Neuronal stem cell (in vitro differentiated cells): ENCODE results near the gene NOS2. TPM values are rescaled to one million over a fixed set of nuclear protein-coding genes. Genes with fewer than 3 reads are reported as not detected.
"Not testable (repeated sequence)": the region's sequence is repeated elsewhere in the genome, so short reads cannot be mapped to it uniquely, and the experiment has no call there.

ENCODE experiments used
- DNase-seq: peaks from one replicate; pipeline ENCODE4 v3.0.0-alpha.2; 2013; ENCODE audit warnings: low spot score
- H2AFZ ChIP-seq: one replicate; pipeline ENCODE4 v1.6.1; 2013; ENCODE audit warnings: mild to moderate bottlenecking, low read length, inconsistent platforms
- H2AK5ac ChIP-seq: 2 replicates; pipeline ENCODE4 v1.6.1; 2013; ENCODE audit warnings: low read depth, mild to moderate bottlenecking, inconsistent platforms, low read length, moderate library complexity, mixed read lengths
- H2BK120ac ChIP-seq: 2 replicates; pipeline ENCODE4 v1.6.1; 2013; ENCODE audit warnings: low read depth, mild to moderate bottlenecking, inconsistent platforms, low read length, moderate library complexity, mixed read lengths
- H2BK12ac ChIP-seq: one replicate; pipeline ENCODE4 v1.6.1; 2013; ENCODE audit warnings: low read length, inconsistent platforms
- H2BK15ac ChIP-seq: 2 replicates; pipeline ENCODE4 v1.6.1; 2013; ENCODE audit warnings: mild to moderate bottlenecking, low read length, inconsistent platforms, mixed read lengths
- H2BK5ac ChIP-seq: one replicate; pipeline ENCODE4 v1.6.1; 2013; ENCODE audit warnings: inconsistent platforms, mild to moderate bottlenecking, low read length, moderate library complexity
- H3K14ac ChIP-seq: one replicate; pipeline ENCODE4 v1.6.1; 2013; ENCODE audit warnings: low read length, inconsistent platforms
- H3K18ac ChIP-seq: 2 replicates; pipeline ENCODE4 v1.6.1; 2013; ENCODE audit warnings: low read length, inconsistent platforms
- H3K23ac ChIP-seq: 2 replicates; pipeline ENCODE4 v1.6.1; 2013; ENCODE audit warnings: low read depth, mild to moderate bottlenecking, mixed read lengths, low read length, inconsistent platforms; ENCODE audit not compliant: poor library complexity
- H3K27ac ChIP-seq: replicated peaks from 3 replicates; pipeline ENCODE4 v1.5.1; 2013; ENCODE audit warnings: low read length, inconsistent platforms
- H3K27me3 ChIP-seq, 3 experiments: 2 replicates each; pipeline ENCODE4 v1.6.1; 2013; ENCODE audit warnings: low read length in 3 of 3, mild to moderate bottlenecking in 2 of 3, inconsistent platforms in 1 of 3, low read depth in 1 of 3, mixed read lengths in 1 of 3, moderate library complexity in 1 of 3; ENCODE audit not compliant: control insufficient read depth in 3 of 3, insufficient read depth in 3 of 3
- H3K36me3 ChIP-seq, 2 donors: replicated peaks in 1 of 2; 2 replicates each; pipeline ENCODE4 v1.6.1; 2013; ENCODE audit warnings: low read length in 2 of 2; ENCODE audit not compliant: control insufficient read depth in 2 of 2, insufficient read depth in 2 of 2
- H3K4ac ChIP-seq: 2 replicates; pipeline ENCODE4 v1.6.1; 2013; ENCODE audit warnings: inconsistent platforms, mild to moderate bottlenecking, low read length, moderate library complexity
- H3K4me1 ChIP-seq, 2 donors: 1 replicate in 1 of 2; 2 replicates in 1 of 2; pipeline ENCODE4 v1.6.1; 2013; ENCODE audit warnings: low read length in 2 of 2, low read depth in 1 of 2; ENCODE audit not compliant: control insufficient read depth in 2 of 2, insufficient read depth in 1 of 2
- H3K4me2 ChIP-seq: one replicate; pipeline ENCODE4 v1.6.1; 2013; ENCODE audit warnings: mild to moderate bottlenecking, low read length, inconsistent platforms; ENCODE audit not compliant: insufficient read depth, poor library complexity, severe bottlenecking
- H3K4me3 ChIP-seq, 2 donors: 2 replicates each; pipeline ENCODE4 v1.5.1; 2013; ENCODE audit warnings: low read length in 2 of 2, mild to moderate bottlenecking in 2 of 2, inconsistent platforms in 1 of 2, moderate library complexity in 1 of 2
- H3K79me1 ChIP-seq: one replicate; pipeline ENCODE4 v1.6.1; 2013; ENCODE audit warnings: low read depth, mild to moderate bottlenecking, inconsistent platforms, low read length, moderate library complexity
- H3K9ac ChIP-seq: one replicate; pipeline ENCODE4 v1.6.1; 2013; ENCODE audit warnings: mild to moderate bottlenecking, low read depth, low read length, inconsistent platforms; ENCODE audit not compliant: poor library complexity
- H3K9me3 ChIP-seq, 2 donors: replicated peaks in 1 of 2; 2 replicates each; pipeline versions ENCODE3 to v1.6.1; 2013; ENCODE audit warnings: low read length in 2 of 2, mild to moderate bottlenecking in 2 of 2, inconsistent platforms in 1 of 2, low read depth in 1 of 2, mixed read lengths in 1 of 2, moderate library complexity in 1 of 2; ENCODE audit not compliant: control insufficient read depth in 2 of 2, insufficient read depth in 1 of 2
- H4K8ac ChIP-seq: one replicate; pipeline ENCODE4 v1.6.1; 2013; ENCODE audit warnings: low read depth, mild to moderate bottlenecking, inconsistent platforms, low read length, moderate library complexity
- H4K91ac ChIP-seq: one replicate; pipeline ENCODE4 v1.6.1; 2013; ENCODE audit warnings: low read length, low read depth, mild to moderate bottlenecking, inconsistent platforms; ENCODE audit not compliant: poor library complexity
- WGBS, 2 donors: extraction: QIAGEN DNeasy Blood & Tissue Kit; methylation state at CpG; one replicate each; pipeline ENCODE4 v1.1.7; 2013; ENCODE audit warnings: missing lambda C conversion rate in 2 of 2, mixed read lengths in 1 of 2; ENCODE audit not compliant: insufficient read length in 2 of 2, insufficient replicate concordance in 1 of 2; ENCODE audit errors: extremely low coverage in 2 of 2; 5-methylcytosine and 5-hydroxymethylcytosine counted together
- small RNA-seq: library from polyadenylated mRNA; stranded (forward); fragments of <200 nt; extraction: miRNeasy Mini kit (QIAGEN cat#:217004); gene quantifications from one replicate; pipeline ENCODE3, GENCODE V24; 2013; ENCODE audit not compliant: insufficient read depth

The NOS2 gene

DNA sequence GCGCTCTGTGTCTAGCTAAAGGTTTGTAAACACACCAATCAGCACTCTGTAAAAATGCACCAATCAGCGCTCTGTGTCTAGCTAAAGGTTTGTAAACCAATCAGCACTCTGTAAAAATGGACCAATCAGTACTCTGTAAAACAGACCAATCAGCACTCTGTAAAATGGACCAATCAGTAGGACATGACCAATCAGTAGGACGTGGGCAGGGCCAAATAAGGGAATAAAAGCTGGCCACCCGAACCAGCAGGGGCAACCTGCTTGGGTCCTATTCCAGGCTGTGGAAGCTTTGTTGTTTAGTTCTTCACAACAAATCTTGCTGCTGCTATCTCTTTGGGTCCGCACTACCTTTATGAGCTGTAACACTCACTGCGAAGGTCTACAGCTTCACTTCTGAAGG is 74.3 kb downstream of the NOS2 start:
- not testable (repeated sequence) for H3K4me2 ChIP-seq, H2BK120ac ChIP-seq, H3K4me1 ChIP-seq, DNase-seq, H3K14ac ChIP-seq, H3K18ac ChIP-seq, H2BK5ac ChIP-seq, H4K8ac ChIP-seq, H2BK12ac ChIP-seq, H2AK5ac ChIP-seq, H3K4me3 ChIP-seq, H4K91ac ChIP-seq, H3K36me3 ChIP-seq, H3K79me1 ChIP-seq, H3K9me3 ChIP-seq, H3K23ac ChIP-seq, H2AFZ ChIP-seq, H3K27me3 ChIP-seq, H3K27ac ChIP-seq, H3K9ac ChIP-seq, H3K4ac ChIP-seq, H2BK15ac ChIP-seq
- WGBS, 2 donors = no CpG with 5 or more reads among the region's 6 CpGs

DNA sequence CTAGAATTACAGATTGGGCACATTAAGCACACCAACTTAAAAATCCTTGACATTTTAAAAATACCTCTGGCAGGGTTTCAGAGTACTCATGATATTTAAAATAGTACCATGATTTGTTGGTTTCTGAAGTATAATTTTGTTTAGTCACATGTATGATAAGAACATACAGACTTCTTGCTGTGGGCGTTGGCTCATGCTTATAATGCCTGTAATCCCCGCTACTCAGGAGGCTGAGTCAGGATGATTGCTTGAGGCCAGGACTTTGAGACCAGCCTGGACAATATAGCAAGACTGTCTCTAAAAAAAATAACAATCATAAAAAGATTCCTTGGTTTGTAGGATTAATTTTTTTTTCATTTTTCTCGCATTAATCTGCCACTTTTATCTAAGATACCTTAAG is 78.5 kb downstream of the NOS2 start:
- Histone ChIP-seq H2BK5ac (no peak overlapping the region), H4K8ac (no peak overlapping the region), H2BK120ac (no peak overlapping the region), H3K79me1 (no peaks in the 10 kb centered on the region), H2AK5ac (no peak overlapping the region), H3K14ac (no peak overlapping the region), H3K18ac (no peak overlapping the region), H3K36me3 (no peaks in the 10 kb centered on the region), H3K9me3 (no peaks in the 10 kb centered on the region), H3K4me3 (no peak overlapping the region), H2AFZ (no peak overlapping the region), H2BK12ac (no peak overlapping the region), H3K4me1 (no peaks in the 10 kb centered on the region), H3K4me2 (no peak overlapping the region), H3K23ac (no peak overlapping the region), H3K9ac (no peak overlapping the region), H3K27me3 (no peaks in the 10 kb centered on the region), H3K27ac (no peak overlapping the region), H3K4ac (no peak overlapping the region), H2BK15ac (no peak overlapping the region), H4K91ac (no peak overlapping the region)
- WGBS, 2 donors = no CpG with 5 or more reads among the region's 3 CpGs
- no peak for DNase-seq

Small RNAs within 50 kb of the gene (small RNA-seq; reads per million reads assigned to genes)
- gene AC130289.1 = not detected
- not detected for gene AC130289.2
